DMS153 treated with DMSO at 0.1 percent for 48 hours (cell line): ENCODE measurements around the gene ANKS3.

Source experiments
- DNase-seq: peaks from one replicate; lab custom pipeline; 2025; ENCODE audit not compliant: unreplicated experiment; lab: John Stamatoyannopoulos, UW

The ANKS3 gene

DNA sequence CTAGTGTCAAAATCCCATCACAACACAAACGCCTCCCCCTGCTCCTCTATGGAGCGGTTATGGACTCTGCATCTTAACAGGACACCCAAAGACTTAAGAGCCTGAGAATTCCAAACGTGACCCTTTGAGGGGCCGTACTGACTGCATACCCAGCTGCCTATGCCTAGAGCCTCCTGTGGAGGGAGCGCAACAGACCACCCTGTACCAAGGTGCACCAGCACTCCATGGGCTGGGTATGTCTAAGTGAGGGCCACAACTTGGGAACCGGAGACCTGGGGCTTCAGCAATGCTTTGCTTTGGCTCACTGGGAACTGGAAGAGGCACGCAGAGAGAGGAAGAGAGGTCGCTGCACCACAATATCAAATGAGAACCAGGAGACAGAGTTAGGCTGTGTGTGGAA, 5.4 kb downstream of the ANKS3 start:
- DNase-seq: no peak

GRCh38 chr16:4726616-4727015, 7.5 kb downstream of the ANKS3 start:
- DNase-seq: no peak

DNA sequence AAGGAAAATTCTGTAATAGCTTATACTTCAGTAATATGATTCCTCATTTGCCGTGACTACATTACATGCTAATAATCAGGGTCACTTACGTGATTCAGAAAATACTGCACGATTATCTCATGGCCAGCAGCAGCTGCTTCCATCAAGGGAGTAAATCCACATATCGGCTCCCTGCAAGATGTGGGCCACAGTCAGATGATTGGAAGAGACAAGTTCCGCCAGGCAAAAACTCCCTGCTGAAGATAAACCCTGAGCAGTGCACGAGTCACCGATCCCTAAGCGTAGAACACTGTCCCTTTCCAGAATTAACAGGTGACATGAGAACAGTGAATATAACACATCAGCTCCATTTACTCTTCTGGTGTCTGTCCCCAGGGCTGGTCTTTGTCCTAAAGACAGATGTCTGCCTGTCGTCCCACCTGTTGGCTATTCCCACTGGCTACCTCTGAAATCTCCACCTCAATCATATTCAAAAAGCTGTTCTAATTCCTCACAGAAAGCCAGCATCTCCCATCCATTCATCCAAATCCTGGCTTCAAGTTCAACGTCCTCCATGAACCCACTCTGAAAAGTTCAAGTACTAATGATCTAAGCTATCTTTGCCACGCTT, 9.3 kb downstream of the ANKS3 start:
- no peak for DNase-seq

- no peak for DNase-seq
These were observed 10.9 kb downstream of the ANKS3 start for GRCh38 chr16:4723071-4723767.

GRCh38 chr16:4718466-4718865, 15.6 kb downstream of the ANKS3 start:
- DNase-seq: no peak

DNA sequence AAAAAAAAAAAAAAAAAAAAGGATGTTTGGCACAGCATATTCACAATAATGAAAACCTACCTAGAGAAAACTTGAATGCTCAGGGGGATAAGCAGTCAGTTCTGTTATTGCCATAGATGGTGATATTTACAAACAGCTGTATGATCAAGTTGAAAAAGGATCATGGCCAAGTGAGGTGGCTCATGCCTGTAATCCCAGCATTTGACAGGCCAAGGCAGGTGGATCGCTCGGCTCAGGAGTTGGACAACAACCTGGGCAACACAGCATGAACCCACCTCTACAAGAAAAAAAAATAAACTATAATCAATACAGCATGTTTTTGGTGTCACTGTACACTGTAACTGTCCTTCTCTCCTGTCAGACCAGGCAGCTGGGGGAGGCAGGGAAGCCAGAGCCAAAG, 19.1 kb downstream of the ANKS3 start:
- no peak for DNase-seq

GRCh38 chr16:4713663-4714501, 20.2 kb downstream of the ANKS3 start:
- no peak for DNase-seq

DNA sequence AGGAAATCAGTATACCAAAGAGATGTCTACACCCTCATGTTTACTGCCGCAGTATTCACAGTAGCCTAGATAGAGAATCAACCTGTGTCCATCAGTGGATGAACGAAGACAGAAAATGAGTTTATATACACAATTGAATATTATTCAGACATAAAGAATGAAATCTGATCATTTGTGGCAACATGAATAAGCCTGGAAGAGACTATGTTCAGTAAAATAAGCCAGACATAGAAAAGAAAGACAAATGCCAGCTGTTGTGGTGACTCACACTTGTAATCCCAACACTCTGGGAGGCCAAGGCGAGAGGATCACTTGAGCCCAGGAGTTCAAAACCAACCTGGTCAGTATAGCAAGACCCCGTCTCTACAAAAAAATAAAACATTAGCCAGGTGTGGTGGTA, 24.6 kb downstream of the ANKS3 start:
- DNase-seq: no peak

DNA sequence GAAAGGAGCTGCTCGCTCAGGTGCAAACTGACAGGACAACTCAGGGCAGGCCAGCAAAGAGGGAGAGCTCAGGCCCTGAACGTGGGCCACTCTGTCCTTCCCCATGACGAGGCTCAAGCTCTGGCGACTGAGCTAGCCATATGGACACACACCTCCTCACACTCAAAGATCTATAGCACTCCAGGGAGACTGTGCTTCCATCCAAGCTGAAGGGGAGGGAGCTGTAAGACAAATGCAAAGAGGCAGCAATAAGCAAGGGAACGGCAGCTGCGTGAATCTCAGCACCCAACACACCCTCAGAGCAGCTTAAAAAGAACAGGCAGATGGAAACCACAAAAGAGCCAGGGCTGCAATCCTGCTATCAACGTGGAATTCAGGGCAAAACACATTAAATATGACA, 27.2 kb downstream of the ANKS3 start:
- DNase-seq: no peak

DNA sequence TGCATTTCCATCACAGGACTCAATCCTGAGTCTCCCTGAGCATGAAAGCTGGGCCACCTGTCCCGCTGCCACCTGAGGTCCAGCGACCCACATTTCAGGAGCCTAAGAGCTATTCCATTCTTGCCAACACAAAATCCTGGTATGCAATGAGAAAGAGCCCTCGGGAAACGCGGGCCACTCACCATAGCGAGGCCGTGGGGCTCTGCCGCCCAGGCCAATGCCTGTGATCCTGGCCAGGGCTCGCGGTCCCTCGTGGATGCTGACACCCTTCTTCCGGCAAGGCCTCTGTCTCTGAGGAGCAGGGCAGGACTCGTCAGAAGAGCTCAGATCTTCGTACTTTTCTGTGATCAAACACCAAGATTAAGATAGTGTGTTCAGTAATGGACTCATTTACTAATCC, 29.2 kb downstream of the ANKS3 start:
- no peak for DNase-seq

DNA sequence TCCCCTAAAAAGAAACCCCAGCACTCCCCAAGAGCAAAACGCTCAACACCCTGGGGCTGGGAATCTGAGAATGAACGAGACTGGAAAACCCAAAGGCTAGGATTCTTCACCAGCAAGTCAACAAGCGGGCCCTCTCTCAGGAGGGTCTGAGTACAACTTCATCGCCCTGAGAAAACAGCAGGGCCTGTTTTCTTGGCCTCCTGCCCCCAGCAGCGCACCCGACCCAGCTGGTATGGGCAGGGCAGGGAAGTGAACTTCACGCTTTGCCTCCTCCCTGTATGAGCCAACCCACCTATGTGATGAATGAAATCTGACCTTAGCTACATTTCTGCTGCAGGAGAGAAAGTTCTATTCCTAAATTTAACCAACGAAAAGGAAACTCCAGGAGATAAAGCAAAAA, 29.6 kb downstream of the ANKS3 start:
- DNase-seq: no peak

- DNase-seq: no peak
These were observed 30.2 kb downstream of the ANKS3 start for GRCh38 chr16:4703906-4704305.

DNA sequence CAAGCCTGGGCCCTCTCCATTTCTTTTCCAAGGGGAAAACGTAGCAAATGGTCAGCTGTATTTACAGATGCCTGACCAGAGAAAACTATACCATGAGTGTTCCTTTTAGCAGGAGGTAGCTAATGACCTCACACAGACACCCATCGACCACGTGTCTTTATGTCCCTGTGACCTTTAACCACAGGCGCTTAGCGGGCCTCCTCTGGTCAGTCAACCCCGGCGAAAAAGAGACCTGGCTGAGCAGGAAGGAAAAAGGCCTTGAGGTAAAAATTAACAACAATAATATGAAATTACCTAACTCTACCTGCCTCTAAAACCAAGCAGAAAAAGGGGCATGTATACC, 31.6 kb downstream of the ANKS3 start:
- no peak for DNase-seq

DNA sequence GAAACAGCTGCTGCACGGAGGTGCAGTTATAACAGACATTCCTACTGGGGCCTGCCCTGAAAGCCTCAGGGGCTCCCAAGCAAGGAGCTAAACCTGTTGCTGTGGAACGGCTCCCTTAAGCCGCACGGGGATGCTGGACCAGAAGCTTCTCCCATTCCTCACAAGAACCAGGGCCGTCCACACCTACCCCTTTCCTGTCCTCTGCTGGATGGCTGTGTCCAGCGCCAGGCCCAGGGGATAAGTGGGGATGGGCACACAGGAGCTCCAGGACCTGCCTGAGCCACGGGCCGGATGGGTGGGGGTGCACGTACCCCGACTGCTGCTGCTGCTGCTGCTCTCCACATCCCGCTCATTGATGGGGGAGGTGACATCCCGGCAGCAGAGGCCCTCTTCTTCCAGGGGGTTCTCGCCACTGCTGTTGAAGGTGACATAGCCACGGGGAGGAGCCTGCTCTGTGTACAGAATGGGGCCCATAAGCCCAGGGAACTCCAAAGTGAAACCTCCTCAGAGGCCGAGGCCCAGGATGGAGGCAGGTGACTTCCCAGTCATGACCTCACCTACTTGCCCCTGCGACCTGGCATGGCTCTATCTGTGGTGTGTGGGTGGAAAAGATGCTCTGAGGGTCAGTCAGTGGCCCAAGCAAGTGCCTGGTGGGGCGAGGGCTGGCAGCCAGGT, 32.1 kb downstream of the ANKS3 start:
- no peak for DNase-seq

DNA sequence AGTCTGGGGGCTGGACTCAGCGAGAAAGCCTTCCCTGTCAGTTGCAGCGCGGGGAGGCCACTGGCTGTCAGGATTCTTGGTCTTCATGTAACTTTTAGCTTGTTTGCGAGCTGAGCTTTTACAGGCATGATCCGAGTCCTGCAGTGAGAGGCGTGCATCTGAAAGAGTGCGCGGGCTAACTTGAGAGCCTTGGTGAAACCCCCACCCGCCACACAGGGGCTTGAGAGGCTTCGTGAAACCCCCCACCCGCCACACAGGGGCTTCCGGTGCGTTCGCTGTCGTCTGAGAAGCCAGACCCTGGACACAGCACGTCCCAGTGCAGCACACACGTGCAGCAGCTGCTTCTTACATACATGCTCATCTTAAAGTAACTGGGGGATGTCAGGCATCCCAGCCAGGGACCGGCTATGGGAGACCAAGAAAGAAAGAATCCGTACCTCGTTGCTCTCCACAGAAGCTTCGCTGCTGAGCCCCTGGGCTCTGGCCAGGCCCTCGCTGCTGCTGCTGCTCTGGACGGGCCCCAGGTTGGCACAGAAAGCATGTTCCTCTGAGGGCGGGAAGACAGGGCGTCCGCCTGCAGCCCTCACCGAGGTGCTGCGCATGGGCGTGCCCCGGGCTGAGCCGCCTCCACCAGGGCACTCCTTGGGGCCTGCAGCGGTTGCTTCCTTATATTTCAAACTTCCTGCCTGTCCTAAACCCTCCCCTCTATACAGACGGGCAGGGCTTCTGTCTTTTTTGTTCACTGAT, 32.9 kb downstream of the ANKS3 start:
- DNase-seq: no peak

- DNase-seq: no peak
These were observed 33.6 kb downstream of the ANKS3 start for GRCh38 chr16:4700380-4700996.

- no peak for DNase-seq
These were observed 35.0 kb downstream of the ANKS3 start for GRCh38 chr16:4699046-4699556.

GRCh38 chr16:4698321-4699045, 35.6 kb downstream of the ANKS3 start:
- DNase-seq: no peak

DNA sequence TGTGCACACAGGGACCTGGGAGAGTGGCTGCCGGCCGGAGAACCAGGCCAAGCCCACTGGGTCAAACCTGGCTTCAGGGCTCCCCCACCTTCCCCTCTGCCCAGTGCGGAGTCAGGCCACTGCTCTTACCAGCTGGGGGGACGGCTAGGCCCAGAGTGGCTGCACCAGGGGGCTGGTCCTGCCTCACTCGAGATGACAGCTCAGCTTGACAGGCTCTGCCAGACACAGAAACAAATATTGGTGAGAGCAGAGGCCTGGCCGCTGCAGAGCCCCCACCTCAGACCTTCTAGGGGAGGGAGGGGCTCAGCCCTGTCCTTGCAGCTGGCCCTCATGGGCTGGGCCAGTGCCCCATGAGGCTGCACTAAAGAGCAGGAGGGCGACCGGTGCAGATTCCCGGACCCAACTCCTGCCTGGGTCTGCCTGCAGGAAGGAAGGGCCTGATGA, 36.2 kb downstream of the ANKS3 start:
- DNase-seq: no peak
